ENCODE measurements around the gene DENND4A. TPM values are rescaled to one million over a fixed set of nuclear protein-coding genes. Genes with fewer than 3 reads are reported as not detected.

Gene DENND4A
- total and polyA plus RNA-seq, 2 donors (not counting 1 experiment from before 2014, with no cell fraction given): 24.4 to 103 TPM

DNA sequence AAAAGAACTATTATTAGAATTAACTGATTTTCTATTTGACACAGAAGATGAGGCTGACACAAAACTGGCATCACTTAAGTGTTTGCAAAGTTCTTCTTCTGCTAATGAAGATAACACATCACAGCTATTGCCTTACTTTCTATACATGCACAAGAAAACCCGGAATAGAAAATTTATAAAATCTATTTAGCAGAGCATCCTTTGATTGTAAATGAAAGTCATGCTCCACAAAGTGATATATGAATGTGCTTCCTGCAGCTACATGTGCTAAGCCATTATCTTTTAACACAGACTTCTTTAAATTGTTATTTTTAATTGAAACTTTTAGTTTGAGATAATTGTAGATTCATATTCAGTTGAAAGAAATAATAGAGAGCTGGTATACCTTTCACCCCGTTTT, 27.0 kb downstream of the DENND4A start:
- ATAC-seq (ENCODE audit: low read depth) (no peak), DNase-seq (no peak)
- Histone ChIP-seq H2AFZ (ENCODE audit: insufficient read depth, low read depth, low read length, poor library complexity, severe bottlenecking) (no peak overlapping the region), H3K9me3 (ENCODE audit: control extremely low read depth in 1 of 3, control insufficient read depth in 2 of 3, insufficient read depth in 1 of 3, low read length in 2 of 3) (no peaks in the 10 kb centered on the region), H3K27ac (ENCODE audit: low read length in 2 of 2) (no peak overlapping the region), H4K20me1 (ENCODE audit: control insufficient read depth, insufficient read depth, low read length, poor library complexity, severe bottlenecking) (peaks cover 66% of the 10 kb centered on the region), H3K27me3 (replicated peaks in 1 of 4; ENCODE audit: control extremely low read depth in 1 of 4, control insufficient read depth in 3 of 4, insufficient read depth in 4 of 4, low read length in 3 of 4) (no peaks in the 10 kb centered on the region), H3K9ac (ENCODE audit: low read length) (no peak overlapping the region), H3K36me3 (replicated peaks in 1 of 2; ENCODE audit: control extremely low read depth in 1 of 2, control insufficient read depth in 1 of 2, extremely low read depth in 1 of 2, insufficient read depth in 2 of 2, low read length in 1 of 2) (peaks cover 8 to 9% of the 10 kb centered on the region in 2 experiments), H3K4me3 (ENCODE audit: control extremely low read depth in 1 of 5, extremely low read depth in 1 of 5, insufficient read depth in 1 of 5, low read depth in 2 of 5, low read length in 4 of 5) (no peak overlapping the region), H3K4me2 (replicated peaks; ENCODE audit: low read depth, low read length, poor library complexity, severe bottlenecking) (peak overlapping the region; percentile 9), H3K4me1 (ENCODE audit: control insufficient read depth in 2 of 2, insufficient read depth in 2 of 2, low read length in 2 of 2) (peaks cover 34 to 65% of the 10 kb centered on the region in 2 donors), H3K79me2 (ENCODE audit: control insufficient read depth, insufficient read depth, low read length) (peaks cover 100% of the 10 kb centered on the region)
- ChIA-PET POLR2A (interaction anchor here (0.6 to 0.7 kb wide), 2 partner anchors 10 to 18 kb away, joined by 4 to 7 read pairs; no protein-coding TSS in a partner anchor), CTCF (interaction anchor here (0.7 to 2.9 kb wide), 2 partner anchors 48 to 64 kb away, joined by 3 to 8 read pairs; no protein-coding TSS in a partner anchor)
- Mint-ChIP-seq H3K27me3 (no peaks in the 10 kb centered on the region), H3K27ac (no peak overlapping the region), H3K4me1 (peaks cover 70% of the 10 kb centered on the region), H3K4me3 (no peak overlapping the region), H3K9me3 (ENCODE audit: insufficient read depth) (no peaks in the 10 kb centered on the region)
- no CpG with 5 or more reads among the region's 2 CpGs for WGBS (ENCODE audit: insufficient coverage)
- intact Hi-C loops (cut with micrococcal nuclease): no loop called here
- TF ChIP-seq, protein P1, sequence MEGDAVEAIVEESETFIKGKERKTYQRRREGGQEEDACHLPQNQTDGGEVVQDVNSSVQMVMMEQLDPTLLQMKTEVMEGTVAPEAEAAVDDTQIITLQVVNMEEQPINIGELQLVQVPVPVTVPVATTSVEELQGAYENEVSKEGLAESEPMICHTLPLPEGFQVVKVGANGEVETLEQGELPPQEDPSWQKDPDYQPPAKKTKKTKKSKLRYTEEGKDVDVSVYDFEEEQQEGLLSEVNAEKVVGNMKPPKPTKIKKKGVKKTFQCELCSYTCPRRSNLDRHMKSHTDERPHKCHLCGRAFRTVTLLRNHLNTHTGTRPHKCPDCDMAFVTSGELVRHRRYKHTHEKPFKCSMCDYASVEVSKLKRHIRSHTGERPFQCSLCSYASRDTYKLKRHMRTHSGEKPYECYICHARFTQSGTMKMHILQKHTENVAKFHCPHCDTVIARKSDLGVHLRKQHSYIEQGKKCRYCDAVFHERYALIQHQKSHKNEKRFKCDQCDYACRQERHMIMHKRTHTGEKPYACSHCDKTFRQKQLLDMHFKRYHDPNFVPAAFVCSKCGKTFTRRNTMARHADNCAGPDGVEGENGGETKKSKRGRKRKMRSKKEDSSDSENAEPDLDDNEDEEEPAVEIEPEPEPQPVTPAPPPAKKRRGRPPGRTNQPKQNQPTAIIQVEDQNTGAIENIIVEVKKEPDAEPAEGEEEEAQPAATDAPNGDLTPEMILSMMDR (IDR thresholded peaks at IDR 0.05): no peak
- no peak for TF ChIP-seq EZH2 (IDR thresholded peaks at IDR 0.05; ENCODE audit: borderline replicate concordance, insufficient read depth, low read depth, low read length, poor library complexity, severe bottlenecking)

DNA sequence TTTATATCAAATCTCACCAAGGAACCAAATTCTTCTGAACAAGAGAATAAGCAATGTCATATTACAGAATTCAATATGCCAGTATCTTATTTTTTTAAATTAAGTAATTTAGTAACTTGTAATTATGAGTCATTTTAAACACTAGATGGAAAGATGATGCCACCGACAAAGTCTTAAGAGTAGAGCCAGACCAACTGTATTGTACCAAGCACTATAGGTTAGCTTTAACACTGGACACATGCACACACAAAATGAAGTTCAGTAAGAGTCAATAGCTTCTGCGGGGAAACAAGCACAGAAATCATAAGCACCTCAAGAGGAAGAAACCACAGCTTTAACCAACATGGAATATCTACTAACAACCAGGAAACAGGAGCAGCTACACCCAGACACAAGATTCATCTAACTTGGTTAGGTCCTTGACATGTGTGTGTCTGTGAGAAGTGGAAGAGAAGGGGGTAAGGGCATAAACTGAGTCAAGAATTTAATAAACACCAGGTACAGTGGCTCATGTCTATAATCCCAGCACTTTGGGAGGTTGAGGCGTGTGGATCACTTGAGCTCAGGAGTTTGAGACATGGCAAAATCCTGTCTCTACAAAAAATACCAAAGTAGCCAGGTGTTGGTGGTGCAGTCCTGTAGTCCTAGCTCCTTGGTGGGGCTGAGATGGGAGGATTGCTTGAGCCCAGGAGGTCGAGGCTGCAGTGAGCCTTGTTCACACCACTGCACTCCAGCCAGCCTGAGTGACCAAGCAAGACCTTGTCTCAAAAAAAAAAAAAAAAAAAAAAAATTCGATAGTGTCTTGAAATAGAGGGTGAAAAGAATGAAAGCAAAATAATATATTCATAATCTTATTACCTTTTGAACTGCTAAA, 28.9 kb downstream of the DENND4A start:
- Histone ChIP-seq H3K79me2 (ENCODE audit: control insufficient read depth, insufficient read depth, low read length) (peaks cover 100% of the 10 kb centered on the region), H3K4me3 (ENCODE audit: control extremely low read depth in 1 of 5, extremely low read depth in 1 of 5, insufficient read depth in 1 of 5, low read depth in 2 of 5, low read length in 4 of 5) (no peak overlapping the region), H3K4me2 (replicated peaks; ENCODE audit: low read depth, low read length, poor library complexity, severe bottlenecking) (peak overlapping the region; percentile 18), H3K4me1 (ENCODE audit: control insufficient read depth in 2 of 2, insufficient read depth in 2 of 2, low read length in 2 of 2) (peaks cover 32 to 53% of the 10 kb centered on the region in 2 donors), H2AFZ (ENCODE audit: insufficient read depth, low read depth, low read length, poor library complexity, severe bottlenecking) (no peak overlapping the region), H3K9ac (ENCODE audit: low read length) (no peak overlapping the region), H3K27me3 (replicated peaks in 1 of 4; ENCODE audit: control extremely low read depth in 1 of 4, control insufficient read depth in 3 of 4, insufficient read depth in 4 of 4, low read length in 3 of 4) (no peaks in the 10 kb centered on the region), H3K27ac (ENCODE audit: low read length in 2 of 2) (no peak overlapping the region), H4K20me1 (ENCODE audit: control insufficient read depth, insufficient read depth, low read length, poor library complexity, severe bottlenecking) (peaks cover 71% of the 10 kb centered on the region), H3K9me3 (ENCODE audit: control extremely low read depth in 1 of 3, control insufficient read depth in 2 of 3, insufficient read depth in 1 of 3, low read length in 2 of 3) (no peaks in the 10 kb centered on the region), H3K36me3 (replicated peaks in 1 of 2; ENCODE audit: control extremely low read depth in 1 of 2, control insufficient read depth in 1 of 2, extremely low read depth in 1 of 2, insufficient read depth in 2 of 2, low read length in 1 of 2) (peaks cover 9 to 13% of the 10 kb centered on the region in 2 experiments)
- POLR2A ChIA-PET: interaction anchor here (0.6 kb wide), 1 partner anchor 94 kb away, joined by 3 read pairs; no protein-coding TSS in a partner anchor
- WGBS (ENCODE audit: insufficient coverage): no CpG with 5 or more reads among the region's 5 CpGs
- no peak for DNase-seq
- intact Hi-C loops (cut with micrococcal nuclease): no loop called here
- peak overlapping the region; percentile 44 for H3K4me3 Mint-ChIP-seq
- peaks cover 56% of the 10 kb centered on the region for H3K4me1 Mint-ChIP-seq
- no peaks in the 10 kb centered on the region for H3K27me3 Mint-ChIP-seq
- CTCF ChIA-PET: interaction anchor here (0.7 to 1.1 kb wide), 4 partner anchors 29 to 126 kb away, joined by 3 to 5 read pairs (median 3); partner anchors contain the start of gene DENND4A
- ATAC-seq (ENCODE audit: low read depth): no peak
- no peaks in the 10 kb centered on the region for H3K9me3 Mint-ChIP-seq (ENCODE audit: insufficient read depth)
- TF ChIP-seq, protein P1 (IDR thresholded peaks at IDR 0.05): no peak
- no peak for TF ChIP-seq EZH2 (IDR thresholded peaks at IDR 0.05; ENCODE audit: borderline replicate concordance, insufficient read depth, low read depth, low read length, poor library complexity, severe bottlenecking)
- H3K27ac Mint-ChIP-seq: peak overlapping the region; percentile 65
